Suprapubic skin (tissue), 4 donors: ENCODE data around the gene UPK3B.

Source experiments
- CTCF ChIP-seq, 2 donors: fragments of 200-600 bp in 1 of 2; fragments of 450-650 bp in 1 of 2; sonication (generic) in 1 of 2; IDR thresholded peaks; one replicate each; pipeline ENCODE4 v1.5.1; 2016 to 2019; ENCODE audit warnings: antibody characterized with exemption in 2 of 2, mild to moderate bottlenecking in 1 of 2, moderate library complexity in 1 of 2
- EP300 ChIP-seq: sonication (generic); formaldehyde crosslinking; IDR thresholded peaks from one replicate; pipeline ENCODE4 v1.6.1; 2017; ENCODE audit warnings: antibody characterized with exemption
- POLR2A ChIP-seq, 2 donors: fragments of 450-650 bp; IDR thresholded peaks; one replicate each; pipeline ENCODE4 v1.6.1; 2017; ENCODE audit warnings: antibody characterized with exemption in 2 of 2, mild to moderate bottlenecking in 2 of 2, moderate library complexity in 2 of 2
- POLR2AphosphoS5 ChIP-seq, 3 donors: sonication (generic); formaldehyde crosslinking; IDR thresholded peaks; one replicate each; pipeline ENCODE4 v1.6.1; 2017; ENCODE audit warnings: antibody characterized with exemption in 3 of 3

- TF ChIP-seq CTCF (IDR thresholded peaks at IDR 0.05), result peak in 1 of 2 donors; percentile 16
- TF ChIP-seq POLR2AphosphoS5 (IDR thresholded peaks at IDR 0.05), result no peak
- no peak for TF ChIP-seq EP300
- no peak for TF ChIP-seq POLR2A (IDR thresholded peaks at IDR 0.05)
Measured at GRCh38 chr7:76512941-76513816, 2.8 kb downstream of the UPK3B start.
